ENCODE results near the gene FRMD1. TPM values are rescaled to one million over a fixed set of nuclear protein-coding genes. Genes with fewer than 3 reads are reported as not detected.

FRMD1 gene
- total RNA-seq, 1 experiment from 2014 or later = not detected

DNA sequence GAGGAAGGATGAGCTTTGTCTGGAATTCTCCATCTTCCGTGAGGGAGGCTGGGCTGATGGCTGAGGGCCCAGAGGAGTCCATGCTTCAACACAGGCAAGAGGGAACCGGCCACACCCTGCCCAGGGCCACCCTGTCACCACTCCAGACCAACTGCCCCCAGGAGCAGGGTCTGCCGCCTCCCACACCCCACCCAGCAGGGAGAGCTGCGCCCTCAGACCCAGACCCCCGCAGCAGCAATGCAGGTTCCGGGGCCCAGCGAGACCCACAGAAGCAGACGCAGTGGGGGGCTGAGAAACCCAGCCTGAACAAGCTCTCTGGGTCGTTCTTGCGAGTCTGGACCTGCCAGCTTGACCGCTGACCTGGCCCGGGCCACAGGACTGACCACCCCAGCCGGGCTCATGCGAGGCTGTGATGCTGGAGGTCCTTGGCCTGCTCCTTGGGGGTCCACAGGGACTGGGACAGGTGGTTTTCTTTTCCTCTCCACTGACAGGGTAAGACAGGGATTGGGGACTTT, 25.0 kb downstream of the FRMD1 start:
- no peak overlapping the region for H3K27ac ChIP-seq
- no peaks in the 10 kb centered on the region for H3K36me3 ChIP-seq
- peaks cover 11% of the 10 kb centered on the region; the same call in 1 of the 2 replicates for H3K27me3 ChIP-seq
- no peak for DNase-seq
- no peaks in the 10 kb centered on the region for H3K4me1 ChIP-seq
- no peaks in the 10 kb centered on the region for H3K9me3 ChIP-seq (replicated peaks)
- no peak overlapping the region for H3K4me3 ChIP-seq

DNA sequence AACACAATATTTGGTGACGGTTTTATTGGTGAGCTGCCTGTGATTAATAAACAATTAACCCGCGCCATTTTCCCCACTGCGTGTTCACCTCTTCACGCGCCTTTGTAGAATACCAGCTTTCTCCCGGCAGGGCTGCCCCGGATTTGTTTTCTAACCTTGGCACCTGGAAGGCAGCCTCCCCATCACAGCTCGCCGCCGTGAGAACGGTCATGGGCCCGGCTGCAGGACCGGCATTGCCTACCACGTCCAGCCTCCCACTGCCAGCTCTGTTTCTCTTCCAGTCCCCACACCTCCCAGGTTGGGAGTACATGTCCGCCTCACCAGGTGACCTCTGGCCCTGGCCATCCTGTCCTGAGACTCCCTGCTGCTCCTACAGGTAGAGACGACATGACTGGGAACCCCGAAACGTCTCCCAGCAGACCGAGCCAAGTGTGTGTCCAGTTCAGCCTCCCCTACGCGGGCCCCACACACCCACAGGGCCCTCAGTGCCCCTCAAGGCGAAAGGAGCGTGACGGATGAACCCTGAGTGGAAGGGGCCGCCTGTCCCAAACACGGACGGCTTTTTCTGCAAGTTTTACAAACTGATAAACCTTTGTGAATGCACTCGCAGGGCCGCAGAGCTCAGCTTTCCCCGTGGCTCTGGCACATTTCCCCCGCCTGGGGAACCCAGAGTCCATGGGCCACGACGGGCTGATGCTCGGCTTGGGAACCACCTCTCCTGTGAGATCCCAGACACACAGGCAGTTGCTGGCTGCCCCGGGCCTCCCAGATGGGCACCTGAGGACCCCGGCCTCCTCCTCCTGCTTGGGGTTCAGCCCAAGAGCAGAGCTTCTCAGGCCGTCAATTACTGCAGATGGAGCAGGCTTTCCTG, 25.7 kb downstream of the FRMD1 start:
- no peaks in the 10 kb centered on the region for H3K9me3 ChIP-seq (replicated peaks)
- H3K4me1 ChIP-seq = no peaks in the 10 kb centered on the region

GRCh38 chr6:168052291-168052891, 26.6 kb downstream of the FRMD1 start:
- Histone ChIP-seq H3K9me3 (replicated peaks) (no peaks in the 10 kb centered on the region), H3K27ac (no peak overlapping the region), H3K4me3 (no peak overlapping the region), H3K4me1 (no peaks in the 10 kb centered on the region), H3K27me3 (peaks cover 13% of the 10 kb centered on the region; the same call in 1 of the 2 replicates), H3K36me3 (no peaks in the 10 kb centered on the region)
- no peak for DNase-seq

More for the DNA sequence above, 25.7 kb downstream of the FRMD1 start:
- H3K27ac ChIP-seq = no peak overlapping the region
- no peak for DNase-seq
- peaks cover 13% of the 10 kb centered on the region; the same call in 1 of the 2 replicates for H3K27me3 ChIP-seq
- no peak overlapping the region for H3K4me3 ChIP-seq
- no peaks in the 10 kb centered on the region for H3K36me3 ChIP-seq

- no peak overlapping the region for H3K27ac ChIP-seq
- no peaks in the 10 kb centered on the region for H3K4me1 ChIP-seq
- H3K4me3 ChIP-seq = no peak overlapping the region
- no peak for DNase-seq
- H3K36me3 ChIP-seq = no peaks in the 10 kb centered on the region
- peaks cover 12% of the 10 kb centered on the region; the same call in 1 of the 2 replicates for H3K27me3 ChIP-seq
- H3K9me3 ChIP-seq (replicated peaks) = no peaks in the 10 kb centered on the region
Observed at GRCh38 chr6:168051648-168052047, 27.4 kb downstream of the FRMD1 start.

- Histone ChIP-seq H3K4me3 (no peak overlapping the region), H3K27ac (no peak overlapping the region), H3K4me1 (no peaks in the 10 kb centered on the region), H3K9me3 (replicated peaks) (no peaks in the 10 kb centered on the region), H3K36me3 (no peaks in the 10 kb centered on the region), H3K27me3 (peaks cover 6% of the 10 kb centered on the region; the same call in 1 of the 2 replicates)
- peak; percentile 32 to 45 for DNase-seq
Observed at GRCh38 chr6:168050881-168051586, 28.0 kb downstream of the FRMD1 start.

GRCh38 chr6:168050225-168050880, 28.7 kb downstream of the FRMD1 start:
- H3K9me3 ChIP-seq (replicated peaks) = no peaks in the 10 kb centered on the region

DNA sequence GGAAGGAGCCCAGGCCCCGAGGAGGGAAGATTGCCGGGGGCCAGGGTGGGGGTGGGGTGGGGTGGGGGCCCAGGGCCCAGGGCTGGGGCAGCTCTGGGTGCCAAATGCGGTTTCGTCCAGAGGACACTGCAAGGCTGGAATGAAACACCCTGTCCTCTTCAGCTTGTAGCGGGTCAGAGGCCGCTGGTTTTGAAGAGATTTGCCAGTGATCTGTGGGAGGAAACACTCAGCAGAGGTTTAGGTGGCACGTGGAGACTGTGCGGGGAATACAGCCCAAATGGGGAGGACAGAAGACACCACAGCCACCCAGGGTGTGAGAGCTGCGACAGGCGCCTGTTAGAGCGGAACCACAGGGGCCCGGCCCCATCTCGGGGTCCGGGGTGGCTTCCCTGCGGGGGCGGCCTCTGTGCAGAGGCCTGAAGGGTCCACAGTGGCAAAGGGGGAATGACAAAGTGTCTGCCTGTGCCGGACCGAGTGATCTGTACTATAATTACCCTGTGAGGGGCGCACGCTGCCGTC, 29.2 kb downstream of the FRMD1 start:
- peaks cover 3% of the 10 kb centered on the region; the same call in 1 of the 2 replicates for H3K27me3 ChIP-seq

More at GRCh38 chr6:168050225-168050880, 28.7 kb downstream of the FRMD1 start:
- no peaks in the 10 kb centered on the region for H3K4me1 ChIP-seq
- H3K27me3 ChIP-seq = peaks cover 3% of the 10 kb centered on the region; the same call in 1 of the 2 replicates
- no peak overlapping the region for H3K4me3 ChIP-seq
- no peak for DNase-seq
- no peak overlapping the region for H3K27ac ChIP-seq
- H3K36me3 ChIP-seq = no peaks in the 10 kb centered on the region

DNA sequence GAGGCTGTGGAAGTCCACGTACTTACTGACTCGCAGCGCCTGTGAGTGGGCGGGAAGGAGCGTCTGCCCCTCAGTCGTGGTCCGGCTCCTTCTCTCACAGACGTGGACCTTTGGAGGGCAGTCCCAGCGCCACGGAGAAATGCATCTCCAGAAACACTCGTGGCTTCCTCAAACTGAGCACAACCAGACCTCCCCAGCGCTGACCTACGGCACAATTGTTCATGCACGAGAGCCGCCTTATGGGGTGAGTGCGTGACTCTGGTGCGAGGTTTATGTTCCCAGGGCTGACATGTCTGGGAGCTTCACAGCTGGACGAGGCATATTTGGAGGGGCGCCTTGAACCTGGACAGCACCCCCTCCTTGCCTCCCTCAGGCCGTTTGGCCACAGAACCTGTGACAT, 29.7 kb downstream of the FRMD1 start:
- Histone ChIP-seq H3K36me3 (no peaks in the 10 kb centered on the region), H3K27me3 (peaks cover 3% of the 10 kb centered on the region; the same call in 1 of the 2 replicates), H3K9me3 (replicated peaks) (no peaks in the 10 kb centered on the region), H3K4me1 (no peaks in the 10 kb centered on the region), H3K4me3 (no peak overlapping the region), H3K27ac (no peak overlapping the region)
- DNase-seq = no peak

More for the DNA sequence above, 29.2 kb downstream of the FRMD1 start:
- H3K9me3 ChIP-seq (replicated peaks) = no peaks in the 10 kb centered on the region
- H3K27ac ChIP-seq = no peak overlapping the region
- H3K4me3 ChIP-seq = no peak overlapping the region
- H3K36me3 ChIP-seq = no peaks in the 10 kb centered on the region
- no peak for DNase-seq
- no peaks in the 10 kb centered on the region for H3K4me1 ChIP-seq

DNA sequence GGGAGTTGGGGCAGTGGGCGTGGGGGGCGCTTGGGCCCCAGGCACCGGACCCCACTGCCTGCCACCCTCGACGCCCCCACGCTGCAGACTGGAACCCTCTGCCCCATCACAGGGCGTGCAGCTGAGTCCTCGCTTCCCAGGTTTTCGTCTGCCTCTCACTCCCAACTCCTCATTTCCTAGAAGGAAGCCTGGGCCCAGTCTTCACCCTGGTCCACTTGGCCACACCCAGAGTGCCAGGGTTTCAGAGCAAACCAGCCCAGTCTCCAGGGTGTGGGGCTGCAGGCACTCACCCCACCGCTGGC, 30.3 kb downstream of the FRMD1 start:
- Histone ChIP-seq H3K36me3 (no peaks in the 10 kb centered on the region), H3K4me3 (no peak overlapping the region), H3K9me3 (replicated peaks) (no peaks in the 10 kb centered on the region), H3K4me1 (no peaks in the 10 kb centered on the region), H3K27ac (no peak overlapping the region), H3K27me3 (peaks cover 3% of the 10 kb centered on the region; the same call in 1 of the 2 replicates)
- no peak for DNase-seq

DNA sequence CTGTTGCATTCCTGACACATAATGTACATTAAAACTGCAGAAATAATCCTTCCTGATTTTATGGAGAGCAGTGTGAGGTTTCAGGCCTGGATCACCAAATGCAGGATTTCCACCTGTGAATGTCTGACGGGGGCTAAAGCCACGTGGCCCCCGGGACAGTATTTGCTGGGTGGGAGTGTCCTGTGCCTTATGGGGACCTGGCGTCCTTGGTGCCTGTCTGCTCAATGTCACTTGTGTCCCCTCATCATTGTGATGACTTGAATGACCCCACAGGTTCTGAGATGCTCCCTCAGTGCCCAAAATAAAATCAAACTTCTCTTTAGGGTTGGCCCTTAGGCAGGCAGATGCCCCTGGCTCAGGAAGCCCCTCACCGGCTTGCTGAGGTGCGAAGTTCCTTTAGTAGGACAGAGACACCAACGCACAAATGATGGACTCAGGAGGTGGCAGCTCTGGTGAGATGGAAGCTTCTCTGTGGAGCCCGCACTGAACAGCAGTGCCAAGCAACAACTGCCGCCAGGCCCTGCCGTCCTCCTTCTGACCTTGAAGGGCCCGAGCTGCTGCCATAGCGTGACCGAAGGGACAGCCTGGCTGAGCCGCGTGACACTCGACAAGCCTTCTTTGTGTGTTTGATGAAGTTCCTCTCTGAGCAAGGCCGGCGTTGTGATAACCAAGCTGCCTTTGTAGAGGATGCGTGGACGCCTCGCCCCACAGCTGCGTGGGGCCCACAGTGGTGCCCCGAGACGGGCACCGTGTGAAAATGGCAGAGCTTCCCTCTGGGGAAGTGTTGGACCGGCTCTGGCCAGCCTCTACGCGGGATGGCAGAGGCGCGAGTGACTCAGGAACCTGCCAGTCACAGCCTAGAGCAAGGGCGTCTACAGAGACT, 30.9 kb downstream of the FRMD1 start:
- H3K4me1 ChIP-seq = no peaks in the 10 kb centered on the region; the same call in 1 of the 2 replicates
- no peaks in the 10 kb centered on the region for H3K36me3 ChIP-seq
- no peak overlapping the region for H3K4me3 ChIP-seq
- no peak overlapping the region for H3K27ac ChIP-seq
- no peak for DNase-seq
- H3K9me3 ChIP-seq (replicated peaks) = no peaks in the 10 kb centered on the region
- peaks cover 3% of the 10 kb centered on the region; the same call in 1 of the 2 replicates for H3K27me3 ChIP-seq

GRCh38 chr6:168046696-168047095, 32.3 kb downstream of the FRMD1 start:
- no peak overlapping the region for H3K27ac ChIP-seq
- no peaks in the 10 kb centered on the region; the same call in 1 of the 2 replicates for H3K4me1 ChIP-seq
- H3K9me3 ChIP-seq (replicated peaks) = no peaks in the 10 kb centered on the region
- no peak overlapping the region for H3K4me3 ChIP-seq
- peaks cover 3% of the 10 kb centered on the region; the same call in 1 of the 2 replicates for H3K27me3 ChIP-seq
- DNase-seq = no peak
- H3K36me3 ChIP-seq = no peaks in the 10 kb centered on the region

GRCh38 chr6:168045706-168046620, 33.0 kb downstream of the FRMD1 start:
- H3K27ac ChIP-seq = no peak overlapping the region
- no peak overlapping the region for H3K4me3 ChIP-seq
- H3K9me3 ChIP-seq (replicated peaks) = no peaks in the 10 kb centered on the region
- peaks cover 3% of the 10 kb centered on the region; the same call in 1 of the 2 replicates for H3K27me3 ChIP-seq
- DNase-seq = no peak
- H3K36me3 ChIP-seq = no peaks in the 10 kb centered on the region
- H3K4me1 ChIP-seq = no peaks in the 10 kb centered on the region; the same call in 1 of the 2 replicates
